ENCODE results near the gene ARMH4.

ARMH4 gene

GRCh38 chr14:57987051-57987450, 165.0 kb downstream of the ARMH4 start:
- DNase-seq (ENCODE audit: insufficient read length, low spot score) (no peak), FAIRE-seq (no peak)
- no peak for TF ChIP-seq CTCF (IDR thresholded peaks at IDR 0.05; ENCODE audit: insufficient read depth, missing control alignments)

GRCh38 chr14:57982804-57983634, 169.0 kb downstream of the ARMH4 start:
- DNase-seq (ENCODE audit: insufficient read length, low spot score): no peak
- no peak for TF ChIP-seq CTCF (IDR thresholded peaks at IDR 0.05; ENCODE audit: insufficient read depth, missing control alignments)
- no peak for FAIRE-seq

- TF ChIP-seq CTCF (IDR thresholded peaks at IDR 0.05; ENCODE audit: insufficient read depth, missing control alignments): no peak
- DNase-seq (ENCODE audit: insufficient read length, low spot score): no peak
- no peak for FAIRE-seq
Observed at GRCh38 chr14:57981817-57982560, 170.0 kb downstream of the ARMH4 start.

- TF ChIP-seq CTCF (IDR thresholded peaks at IDR 0.05; ENCODE audit: insufficient read depth, missing control alignments): no peak
- FAIRE-seq (no peak), DNase-seq (ENCODE audit: insufficient read length, low spot score) (no peak)
Observed at GRCh38 chr14:57979376-57980048, 172.5 kb downstream of the ARMH4 start.

- DNase-seq (ENCODE audit: insufficient read length, low spot score) (no peak), FAIRE-seq (no peak)
- no peak for TF ChIP-seq CTCF (IDR thresholded peaks at IDR 0.05; ENCODE audit: insufficient read depth, missing control alignments)
Observed at GRCh38 chr14:57976701-57977100, 175.3 kb downstream of the ARMH4 start.

GRCh38 chr14:57974896-57975295, 177.1 kb downstream of the ARMH4 start:
- FAIRE-seq: no peak
- no peak for TF ChIP-seq CTCF (IDR thresholded peaks at IDR 0.05; ENCODE audit: insufficient read depth, missing control alignments)
- DNase-seq (ENCODE audit: insufficient read length, low spot score): no peak

Data from D721Med (cell line).